ENCODE results near the gene PPP1R3E.
"Not testable (repeated sequence)": the region's sequence is repeated elsewhere in the genome, so short reads cannot be mapped to it uniquely, and the experiment has no call there.

Gene PPP1R3E

DNA sequence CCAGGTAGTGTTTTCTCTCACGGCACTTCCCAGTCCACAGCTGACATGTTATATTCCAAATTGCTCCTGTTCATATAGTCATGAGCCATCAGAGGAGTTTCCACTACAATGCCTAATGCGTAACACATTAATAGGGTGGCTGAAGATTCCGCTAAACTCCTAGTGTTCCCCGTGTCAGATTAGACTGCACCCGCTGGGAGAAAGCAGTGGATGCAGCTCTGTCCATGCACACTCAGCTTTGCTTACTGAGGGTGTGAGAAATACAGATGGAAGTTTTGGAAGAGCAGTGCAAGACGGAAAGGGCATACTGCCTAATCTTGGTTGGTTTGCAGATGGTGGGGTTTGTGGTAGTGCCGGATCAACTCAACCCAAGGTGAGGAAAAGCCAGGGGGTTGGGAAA is 5.6 kb downstream of the PPP1R3E start:
- no peak for DNase-seq

DNA sequence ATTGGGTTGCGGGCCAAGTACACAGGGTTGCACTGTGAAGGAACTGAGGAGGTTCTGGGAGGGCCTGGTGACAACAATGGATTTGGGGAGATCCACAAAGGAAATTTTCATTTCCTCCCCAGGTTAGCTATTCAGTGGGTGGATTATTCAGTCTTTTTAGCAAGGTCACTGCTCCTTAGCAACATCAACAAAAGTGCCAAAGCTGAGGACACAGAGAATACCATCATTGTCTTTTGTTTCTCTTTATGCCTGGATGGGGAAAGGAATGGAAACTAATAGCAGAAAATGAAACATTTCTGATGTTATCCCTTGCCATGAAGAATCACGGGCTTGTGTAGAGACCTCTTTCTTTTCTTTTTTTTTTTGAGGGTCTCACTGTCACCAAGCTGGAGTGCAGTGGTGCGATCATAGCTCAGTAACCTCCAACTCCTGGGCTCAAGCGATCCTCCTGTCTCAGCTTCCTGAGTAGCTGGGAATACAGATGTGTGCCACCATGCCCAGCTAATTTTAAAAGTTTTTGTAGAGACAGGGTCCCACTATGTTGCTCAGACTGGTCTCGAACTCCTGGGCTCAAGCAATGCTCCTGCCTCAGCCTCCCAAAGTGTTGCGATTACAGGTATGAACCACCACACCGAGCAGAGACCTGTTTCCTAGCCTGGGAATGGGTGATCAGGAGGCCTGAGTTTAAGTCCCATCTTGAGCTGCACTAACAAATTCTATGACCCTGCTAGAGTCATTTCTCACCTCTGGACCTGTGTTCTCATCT is 6.5 kb downstream of the PPP1R3E start:
- no peak for DNase-seq

DNA sequence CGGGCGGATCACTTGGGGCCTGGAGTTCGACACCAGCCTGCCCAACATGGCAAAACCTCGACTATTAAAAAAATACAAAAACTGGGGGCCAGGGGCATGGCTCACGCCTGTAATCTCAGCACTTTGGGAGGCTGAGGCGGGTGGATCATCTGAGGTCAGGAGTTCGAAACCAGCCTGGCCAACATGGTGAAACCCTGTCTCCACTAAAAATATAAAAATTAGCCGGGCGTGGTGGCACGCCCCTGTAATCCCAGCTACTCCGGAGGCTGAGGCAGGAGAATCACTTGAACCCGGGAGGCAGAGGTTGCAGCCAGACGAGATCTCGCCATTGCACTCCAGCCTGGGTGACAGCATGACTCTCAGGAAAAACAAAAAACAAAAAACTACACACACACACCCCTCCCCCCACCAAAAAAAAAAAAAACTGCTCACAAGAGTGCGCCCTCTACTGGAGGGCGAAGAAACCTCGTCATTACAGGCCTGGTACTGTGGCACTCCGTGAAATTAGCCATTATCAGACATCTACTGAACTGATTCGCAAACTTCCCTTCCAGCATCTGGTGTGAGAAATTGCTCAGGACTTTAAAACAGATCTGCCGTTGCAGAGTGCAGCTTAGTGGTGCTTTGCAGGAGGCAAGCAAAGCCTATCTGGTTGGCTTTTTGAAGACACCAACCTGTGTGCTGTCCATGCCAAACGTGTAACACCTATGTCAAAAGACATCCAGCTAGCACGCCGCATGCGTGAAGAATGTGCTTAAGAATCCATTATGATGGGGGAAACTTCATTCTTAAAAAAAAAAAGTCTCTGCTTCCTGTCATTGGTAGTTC is 7.7 kb downstream of the PPP1R3E start:
- DNase-seq, result peak; percentile 48

DNA sequence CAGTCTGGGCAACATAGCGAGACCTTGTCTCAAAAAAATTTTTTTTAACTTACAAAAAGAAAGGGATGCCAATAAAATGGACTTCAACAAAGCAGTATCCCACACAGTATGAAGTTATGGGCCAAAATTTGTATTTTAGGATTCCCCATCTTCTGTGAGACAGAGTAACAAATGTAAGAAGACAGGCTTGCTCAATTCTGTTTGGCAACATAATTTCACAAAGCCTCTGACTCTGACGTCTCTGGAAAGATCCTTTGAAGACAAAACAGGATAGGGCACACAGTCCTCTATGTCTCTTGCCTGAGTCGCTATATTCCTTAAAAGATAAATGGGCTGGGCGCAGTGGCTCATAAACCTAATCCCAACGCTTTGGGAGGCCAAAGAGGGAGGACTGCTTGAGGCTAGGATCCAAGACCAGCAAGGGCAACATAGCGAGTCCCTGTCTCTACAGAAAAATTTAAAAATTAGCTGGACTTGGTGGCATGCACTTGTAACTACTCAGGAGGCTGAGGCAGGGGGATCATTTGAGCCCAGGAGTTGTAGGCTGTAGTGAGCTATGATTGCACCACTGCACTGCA is 15.7 kb downstream of the PPP1R3E start:
- DNase-seq, result no peak

DNA sequence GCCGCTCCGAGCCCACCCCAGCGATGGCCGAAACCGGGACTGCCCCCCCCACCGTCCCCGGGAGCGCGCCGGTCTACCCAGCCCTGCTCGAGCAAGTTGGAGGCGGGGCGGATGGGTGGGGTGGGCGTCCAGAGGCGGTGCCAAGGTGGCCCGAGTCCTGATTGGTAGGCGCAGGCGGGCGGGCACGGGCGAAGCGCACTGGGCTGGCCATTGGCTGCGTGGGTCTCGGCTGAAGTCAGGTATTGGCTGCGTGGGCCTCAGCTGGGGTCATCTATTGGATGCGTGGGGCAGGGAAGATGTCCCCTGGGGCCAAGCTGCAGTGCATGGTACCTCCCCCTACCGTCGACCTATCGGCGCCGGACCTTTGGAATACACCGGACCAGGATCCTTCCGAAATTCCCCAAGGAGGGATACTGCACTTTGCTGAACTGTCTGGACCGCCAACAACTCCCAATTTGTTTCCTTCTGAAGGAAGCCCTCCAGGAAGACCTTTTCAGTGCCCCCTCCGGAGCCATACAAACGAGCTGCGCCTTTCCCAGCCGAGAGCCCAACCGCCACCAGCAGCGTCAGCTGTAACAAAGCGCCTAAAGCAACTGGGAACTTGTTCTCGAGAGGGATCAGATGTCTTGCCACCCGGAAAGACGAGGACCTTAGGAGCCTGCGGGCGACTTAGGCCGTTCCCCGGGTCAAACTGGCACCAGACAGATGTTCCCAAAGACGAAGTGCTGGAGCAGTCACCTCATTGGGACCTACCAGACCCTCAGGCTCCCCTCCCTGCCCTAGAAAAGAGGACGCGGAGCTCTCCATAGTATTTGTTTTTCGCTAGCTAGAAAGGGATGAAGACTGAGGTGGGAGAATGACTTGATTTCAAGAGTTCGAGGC is 16.4 kb downstream of the PPP1R3E start, which contains the start of gene HOMEZ:
HOMEZ (minus strand) TSS at position 113 of the 882 bp plus-strand sequence. CDS start 180 bp downstream, outside the sequence.
- DNase-seq, result peak; percentile 99

DNA sequence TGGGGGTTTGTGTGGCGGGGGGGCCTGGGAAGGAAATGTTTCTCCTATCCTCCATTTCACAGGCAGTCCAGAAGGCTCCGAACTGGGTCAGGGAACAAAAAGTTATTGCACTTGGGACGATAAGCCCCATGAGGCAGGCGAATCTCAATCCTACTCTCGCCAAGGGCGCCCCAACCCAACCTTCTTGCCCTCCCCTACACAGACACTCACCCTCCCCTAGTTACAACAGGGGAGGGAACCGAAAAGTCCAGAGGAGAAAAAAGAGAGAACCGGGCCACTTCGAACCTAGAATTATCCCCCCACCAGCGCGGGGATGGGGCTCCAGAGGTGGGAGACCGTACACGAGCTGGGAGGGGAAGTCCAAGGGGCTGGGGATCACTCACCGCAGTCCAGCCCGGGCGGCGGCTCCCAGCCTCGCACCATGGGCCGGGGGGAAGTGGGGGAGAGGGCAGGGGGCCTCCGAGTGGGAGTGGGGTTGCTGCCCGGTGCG is 17.1 kb downstream of the PPP1R3E start:
- no peak for DNase-seq

DNA sequence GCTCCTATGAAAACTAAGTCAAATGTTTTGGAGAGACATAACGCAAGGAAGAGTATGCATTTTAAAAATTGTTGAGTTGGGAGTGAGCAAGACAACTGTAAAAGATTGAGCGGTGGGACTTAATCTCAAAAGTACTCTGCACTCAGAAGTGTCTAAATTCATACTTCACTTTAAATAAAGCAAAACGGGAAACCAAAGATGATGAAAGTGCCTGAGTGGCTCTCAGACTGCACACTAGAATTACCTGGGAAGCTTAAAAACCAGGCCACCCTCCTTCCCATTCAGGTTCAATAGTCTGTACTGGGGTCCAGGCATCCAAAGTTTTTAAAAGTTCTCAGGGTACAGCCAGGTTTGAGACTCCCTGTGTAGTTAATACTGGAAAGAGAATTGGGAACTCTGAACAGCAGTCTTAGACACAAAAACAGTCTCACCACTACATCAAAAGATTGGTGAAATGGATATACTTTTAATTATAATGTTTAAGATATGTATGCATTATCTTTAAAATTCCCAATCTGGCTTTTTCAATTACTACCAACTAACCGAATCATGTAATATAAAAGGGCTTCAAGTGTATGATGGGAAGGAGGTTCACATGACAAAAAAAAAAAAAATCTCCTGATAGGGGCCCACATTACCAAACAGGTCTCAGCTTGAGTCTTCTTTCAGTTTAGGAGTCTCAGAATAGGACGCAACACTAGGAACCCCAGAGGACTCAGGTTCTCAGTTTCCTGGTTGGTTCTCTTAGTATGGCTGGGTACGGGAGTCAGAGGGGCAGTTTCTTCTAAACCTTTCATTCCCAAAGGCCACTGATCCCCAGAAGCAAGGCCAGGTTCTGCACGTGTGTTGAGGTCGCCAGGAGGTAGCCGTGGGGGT is 17.8 kb downstream of the PPP1R3E start:
- peak; percentile 34 for DNase-seq

DNA sequence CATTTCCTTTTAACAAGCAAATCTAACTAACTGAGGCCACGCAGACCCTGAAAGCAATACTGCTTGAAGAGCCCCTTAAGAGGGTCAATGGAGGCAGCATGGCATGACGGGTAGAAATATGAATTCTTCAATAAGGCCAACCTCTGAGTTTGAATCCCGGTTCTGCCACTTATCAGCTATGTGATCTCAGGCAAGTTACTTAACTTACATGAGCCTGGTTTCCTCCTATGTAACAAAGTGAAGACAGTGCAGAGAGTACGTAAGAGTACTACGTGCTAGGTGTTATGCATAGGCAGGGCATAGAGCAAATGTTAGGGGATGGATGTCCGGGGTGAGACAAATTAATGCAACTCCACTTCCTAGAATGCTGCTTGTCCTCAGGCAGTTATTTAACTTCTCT is 21.4 kb downstream of the PPP1R3E start:
- DNase-seq, result no peak

DNA sequence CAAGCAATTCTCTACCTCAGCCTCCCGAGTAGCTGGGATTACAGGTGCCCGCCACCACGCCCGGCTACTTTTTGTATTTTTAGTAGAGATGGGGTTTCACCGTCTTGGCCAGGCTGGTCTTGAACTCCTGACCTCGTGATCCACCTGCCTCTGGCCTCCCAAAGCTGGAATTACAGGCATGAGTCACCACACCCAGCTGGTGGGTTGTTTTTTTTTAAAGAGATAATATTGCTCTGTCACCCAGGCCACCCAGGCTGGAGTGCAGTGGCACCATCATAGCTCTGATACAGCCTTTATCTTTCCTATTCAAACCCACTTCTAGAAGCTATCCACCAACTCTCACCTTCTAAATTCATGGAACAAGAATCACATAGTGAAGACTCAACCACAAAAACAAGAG is 24.7 kb downstream of the PPP1R3E start:
- DNase-seq, result not testable (repeated sequence)

DNA sequence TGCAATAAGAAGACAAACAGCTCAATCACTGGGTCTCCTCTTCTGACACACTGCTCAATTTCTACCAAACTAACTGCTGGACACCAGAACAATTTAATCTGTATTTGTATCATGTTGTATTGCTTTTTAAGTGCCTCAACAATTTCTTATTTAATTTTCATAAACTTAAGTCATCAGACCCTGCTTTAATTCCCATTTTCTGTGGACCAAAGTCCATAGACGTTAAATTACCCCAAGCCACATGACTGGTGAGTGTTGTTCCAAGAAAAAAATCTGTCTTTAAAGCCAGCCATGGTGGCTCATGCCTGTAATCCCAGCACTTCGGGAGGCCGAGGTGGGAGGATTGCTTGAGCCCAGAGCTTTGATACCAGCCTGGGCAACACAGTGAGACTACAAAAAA is 25.5 kb downstream of the PPP1R3E start:
- no peak for DNase-seq

DNA sequence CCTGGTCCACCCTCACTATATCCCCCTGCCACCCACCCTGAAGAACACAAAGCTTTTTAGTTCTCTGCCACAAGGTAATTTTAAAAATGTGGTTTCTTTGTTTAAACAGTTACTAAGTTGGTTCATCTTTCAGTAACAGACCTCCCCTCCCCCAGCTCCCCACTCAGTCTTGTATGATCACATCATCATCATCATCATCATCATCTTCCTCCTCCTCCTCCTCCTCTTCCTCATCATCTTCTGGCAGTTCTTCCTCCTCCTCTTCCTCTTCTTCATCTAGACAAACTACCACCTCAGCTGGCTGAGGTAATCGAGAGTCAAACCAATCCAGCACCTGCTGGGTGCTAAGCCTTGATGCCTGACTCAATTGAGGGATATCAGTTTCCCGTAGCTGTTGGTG is 27.2 kb downstream of the PPP1R3E start:
- DNase-seq, result no peak

DNA sequence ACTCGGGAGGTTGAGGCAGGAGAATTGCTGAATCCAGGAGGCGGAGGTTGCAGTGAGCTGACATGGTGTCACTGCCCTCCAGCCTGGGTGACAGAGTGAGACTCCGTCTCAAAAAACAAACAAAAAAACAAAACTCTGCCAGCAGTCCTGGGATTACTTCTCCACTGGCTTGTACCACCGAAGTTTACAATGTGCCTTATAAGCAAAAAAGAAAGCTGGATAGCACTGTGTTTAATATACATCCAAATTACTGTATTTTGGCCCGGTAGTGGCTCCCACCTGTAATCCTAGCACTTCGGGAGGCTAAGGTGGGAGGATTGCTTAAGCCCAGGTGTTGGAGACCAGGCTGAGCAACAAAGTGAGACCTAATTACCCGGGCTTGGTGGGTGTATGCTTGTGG is 33.5 kb downstream of the PPP1R3E start:
- no peak for DNase-seq

DNA sequence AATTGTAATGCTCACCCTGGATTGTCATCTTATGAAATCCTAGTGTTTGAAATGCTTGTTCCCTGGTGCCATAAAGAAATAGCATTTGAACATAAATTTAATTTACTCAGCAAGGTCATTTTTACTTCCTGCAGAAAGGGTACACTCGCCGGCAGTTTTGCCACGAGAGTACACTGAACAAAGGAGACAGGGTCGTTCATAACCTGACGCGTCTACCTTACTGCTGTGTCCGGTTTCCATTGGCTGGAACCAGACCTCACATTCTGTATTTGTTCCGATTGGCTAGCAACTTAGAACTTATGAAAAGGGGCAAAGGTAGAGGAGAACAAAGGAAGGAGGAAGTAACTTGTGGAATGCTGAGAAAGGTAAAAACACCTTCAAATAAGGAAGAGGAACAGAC is 41.8 kb downstream of the PPP1R3E start:
- DNase-seq, result not testable (repeated sequence)

DNA sequence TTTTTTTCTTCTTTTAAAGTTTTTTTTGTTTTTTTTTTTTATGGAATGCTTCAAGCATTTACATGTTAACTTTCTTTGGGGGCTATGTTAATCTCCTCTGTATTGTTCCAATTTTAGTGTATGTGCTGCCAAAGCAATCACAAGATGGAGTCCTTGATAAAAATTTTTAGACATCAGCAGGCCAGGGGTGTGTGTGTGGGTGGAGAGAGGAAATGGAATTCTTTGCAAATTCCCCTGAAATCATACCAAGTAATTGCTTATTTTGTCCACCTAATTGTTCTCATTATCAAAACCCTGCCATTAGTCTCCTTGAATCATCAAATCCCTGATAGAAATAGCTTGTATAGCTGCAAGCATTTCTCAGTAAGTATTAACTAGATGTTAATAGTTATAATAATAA is 43.2 kb downstream of the PPP1R3E start:
- DNase-seq, result no peak

DNA sequence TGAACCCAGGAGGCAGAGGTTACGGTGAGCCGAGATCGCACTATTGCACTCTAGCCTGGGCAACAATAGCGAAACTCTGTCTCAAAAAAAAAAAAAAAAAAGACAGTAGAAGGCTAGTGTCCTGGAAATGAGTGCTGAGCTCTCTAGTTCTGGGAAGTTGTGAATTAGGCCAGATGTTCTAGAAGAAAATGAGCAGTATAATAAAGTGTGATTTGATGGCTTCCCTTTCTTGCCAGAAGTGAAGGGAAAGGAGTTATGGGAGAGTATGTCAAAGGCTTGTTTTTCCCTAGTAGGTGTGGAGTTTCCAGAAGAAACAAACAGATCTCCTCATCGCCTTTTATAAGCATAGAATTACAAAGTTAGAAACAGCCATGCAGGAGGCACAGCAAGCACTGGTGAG is 44.4 kb downstream of the PPP1R3E start:
- DNase-seq, result no peak

DNA sequence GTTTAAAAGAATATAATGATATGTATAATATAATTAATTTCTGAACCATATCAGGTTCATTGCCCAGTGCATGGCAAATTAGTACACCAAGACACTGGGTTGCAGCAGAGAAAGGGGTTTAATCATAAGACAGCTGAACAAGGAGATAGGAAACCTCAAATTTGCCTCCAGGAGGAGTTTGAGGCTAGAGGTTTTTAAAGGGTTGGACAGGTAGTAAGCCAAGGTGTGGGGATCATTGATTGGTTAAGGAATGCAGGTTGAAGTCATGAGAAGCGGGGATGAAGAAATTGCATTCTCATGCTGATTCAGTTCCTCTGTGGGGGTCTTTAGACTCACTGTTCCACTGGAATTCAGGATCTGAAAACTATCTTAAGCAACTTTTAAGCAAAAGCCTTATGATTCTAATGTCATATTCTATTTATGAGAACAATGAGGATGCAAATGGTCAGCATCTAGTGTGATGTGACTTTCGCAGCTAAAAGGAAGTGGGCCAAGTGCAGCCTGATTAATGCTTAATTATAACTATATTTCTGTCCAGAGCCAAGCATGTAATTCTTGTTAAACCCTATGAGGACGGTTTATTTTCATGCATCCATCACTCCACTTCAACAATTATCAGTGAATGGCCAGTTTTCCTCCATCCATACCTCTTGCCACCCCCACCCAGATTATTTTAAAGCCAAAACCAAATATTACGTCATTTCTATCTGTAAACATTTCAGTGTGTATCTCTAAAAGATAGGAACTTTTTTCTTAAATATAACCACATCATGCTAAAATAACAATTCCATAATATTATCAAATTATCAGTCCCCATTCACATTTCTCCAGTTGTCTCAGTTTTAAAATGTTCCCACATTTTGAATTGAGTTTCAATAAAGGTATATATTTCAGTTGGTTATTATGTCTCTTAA is 50.0 kb downstream of the PPP1R3E start:
- DNase-seq, result no peak

DNA sequence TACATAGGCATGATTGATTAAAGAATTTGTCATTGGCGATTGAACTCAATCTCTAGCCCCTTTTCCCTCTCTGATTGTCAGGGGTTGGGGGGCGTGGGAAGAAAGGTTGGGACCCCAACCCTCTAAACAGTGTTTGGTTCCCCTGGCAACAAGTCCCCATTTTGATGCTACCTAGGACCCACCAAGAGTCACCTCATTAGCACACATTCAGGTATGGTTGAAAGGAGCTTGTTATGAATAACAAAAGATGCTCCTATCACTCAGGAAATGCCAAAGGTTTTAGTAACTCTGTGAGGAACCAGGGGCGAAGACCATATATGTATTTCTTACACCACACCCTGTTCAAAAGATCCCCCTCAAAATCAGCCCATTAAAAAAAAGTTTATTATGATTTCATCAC is 50.7 kb downstream of the PPP1R3E start:
- DNase-seq, result no peak

DNA sequence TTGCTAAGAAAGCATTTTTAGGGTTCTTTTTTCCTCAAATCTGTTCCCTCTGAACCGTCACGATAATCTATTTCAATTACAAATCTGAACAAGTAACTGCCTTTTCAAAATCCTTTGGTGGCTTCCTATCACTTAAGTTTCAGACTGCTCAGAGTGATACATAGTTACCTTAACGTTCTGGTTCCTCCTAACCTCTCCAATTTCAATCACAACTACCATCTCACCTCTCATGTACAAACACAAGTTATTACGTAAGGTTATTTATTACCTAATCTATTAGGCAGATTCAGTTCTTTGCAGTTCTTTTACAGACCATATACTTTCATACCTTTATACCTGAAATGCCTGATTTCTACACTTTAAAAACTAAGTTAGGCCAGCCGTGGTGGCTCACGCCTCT is 52.8 kb downstream of the PPP1R3E start:
- DNase-seq, result no peak

DNA sequence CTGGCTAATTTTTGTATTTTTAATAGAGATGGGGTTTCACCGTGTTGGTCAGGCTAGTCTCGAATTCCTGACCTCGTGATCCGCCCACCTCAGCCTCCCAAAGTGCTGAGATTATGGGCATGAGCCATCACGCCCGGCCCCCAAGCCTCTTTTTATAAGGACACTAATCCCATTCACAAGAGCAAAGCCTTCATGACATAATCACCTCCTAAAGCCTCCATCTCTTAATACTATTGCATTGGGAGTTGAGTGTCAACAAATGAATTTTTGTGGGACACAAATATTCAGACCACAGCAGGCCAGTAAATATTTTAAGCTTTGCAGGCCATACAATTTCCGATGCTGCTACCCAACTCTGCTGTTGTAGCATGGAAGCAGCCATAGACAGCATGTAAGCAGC is 54.1 kb downstream of the PPP1R3E start:
- no peak for DNase-seq

All from activated CD4-positive, alpha-beta T cell treated with anti-CD3 and anti-CD28 coated beads, Interleukin-2, amount 50 U/mL, for 16 hours (primary cell).